HG03558 (cell line): ENCODE data around the gene CLDN2.

Source experiments
- ATAC-seq: cut with Tn5 transposase; IDR thresholded peaks from one replicate; pipeline ENCODE4 v1.9.1; 2021; ENCODE audit warnings: moderate number of reproducible peaks; ENCODE audit not compliant: unreplicated experiment; ENCODE audit errors: extremely low read depth

The CLDN2 gene

DNA sequence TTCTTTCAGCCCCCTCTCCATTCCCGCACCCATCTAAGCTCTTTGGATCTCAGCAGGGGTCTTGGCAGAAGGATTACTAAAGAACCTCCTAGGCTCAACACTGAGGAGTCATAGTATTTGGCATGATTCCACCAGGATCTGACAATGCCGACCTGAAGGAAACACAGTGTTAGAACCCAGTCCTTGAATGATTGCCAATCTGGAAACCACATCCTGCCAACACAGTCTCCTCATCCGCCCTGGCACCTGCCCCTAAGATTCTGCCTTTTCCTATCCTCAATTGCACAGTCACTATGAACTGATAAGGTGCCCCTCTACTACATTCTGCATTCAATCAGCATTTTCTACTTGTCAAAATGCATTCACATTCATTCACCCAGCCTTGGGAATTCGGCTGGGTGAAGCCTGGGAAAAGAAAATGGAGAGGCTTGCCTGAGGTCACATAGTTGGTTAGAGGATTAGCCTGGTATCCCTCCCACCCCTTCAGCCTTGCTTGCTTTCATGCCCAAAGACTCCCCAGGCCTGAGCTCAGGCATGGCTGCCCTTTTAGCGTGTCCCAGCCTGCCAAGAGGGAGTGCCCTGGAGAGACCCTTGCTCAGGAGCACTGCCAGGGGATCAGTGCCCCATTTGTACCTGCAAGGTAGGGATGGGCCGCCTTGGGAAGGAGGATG lies 2.2 kb upstream of the CLDN2 start:
- ATAC-seq, result no peak

DNA sequence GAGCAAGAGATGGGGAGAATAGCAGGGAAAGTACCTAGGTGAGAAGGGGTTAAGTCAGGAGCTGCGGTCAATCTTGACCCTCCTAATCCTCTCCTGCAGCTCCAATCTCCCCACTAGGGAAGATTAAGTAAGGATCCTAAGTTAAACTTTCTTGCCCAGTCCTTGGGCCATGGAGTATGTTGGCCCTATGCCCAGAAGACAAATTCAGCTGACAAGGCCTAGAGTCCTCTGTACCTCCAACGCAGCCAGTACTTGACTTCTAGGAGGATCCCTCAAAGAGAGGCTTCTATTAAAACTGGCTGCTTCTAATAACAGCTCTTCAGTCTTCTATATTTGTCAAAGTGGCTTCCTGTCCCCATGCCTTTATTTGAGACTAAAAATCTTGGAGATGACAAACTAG lies 1.4 kb downstream of the CLDN2 start:
- no peak for ATAC-seq

DNA sequence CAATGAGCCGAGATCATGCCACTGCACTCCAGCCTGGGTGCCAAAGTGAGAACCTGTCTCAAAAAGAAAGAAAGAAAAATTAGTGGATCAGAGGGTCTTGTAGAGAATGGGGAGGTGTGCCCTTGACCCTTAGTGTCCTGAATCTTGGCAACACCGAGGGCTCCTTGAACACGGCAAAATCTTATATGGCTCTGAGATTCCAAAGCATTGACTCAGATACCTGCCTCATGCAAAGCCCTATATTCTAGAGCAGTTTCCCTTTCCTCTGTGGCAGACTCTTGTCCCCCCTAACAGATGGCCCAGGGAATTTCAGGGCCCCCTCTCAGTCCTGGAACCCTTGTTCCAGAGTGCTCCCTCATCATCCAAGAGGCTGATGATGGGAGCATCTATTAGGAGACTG lies 6.8 kb downstream of the CLDN2 start:
- ATAC-seq, result no peak

DNA sequence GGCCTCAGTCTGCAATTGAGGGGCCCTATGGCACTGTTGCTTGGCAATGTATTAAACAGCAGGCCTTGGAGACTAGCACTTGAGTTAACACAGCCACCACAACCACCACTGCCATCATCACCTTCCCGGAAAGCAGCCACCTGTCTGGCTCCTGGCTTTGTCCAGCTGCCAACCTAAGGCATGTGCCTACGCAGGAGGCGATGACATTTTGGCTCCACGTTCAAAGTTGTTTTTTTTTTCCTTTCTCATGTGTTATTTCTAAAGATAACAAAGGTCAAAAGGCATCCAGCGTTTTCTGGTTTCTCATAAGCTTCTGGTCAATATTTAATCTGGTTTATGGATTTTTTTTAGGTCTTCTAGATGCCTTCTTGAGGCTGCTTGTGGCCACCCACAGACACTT lies 7.5 kb downstream of the CLDN2 start:
- ATAC-seq, result no peak

DNA sequence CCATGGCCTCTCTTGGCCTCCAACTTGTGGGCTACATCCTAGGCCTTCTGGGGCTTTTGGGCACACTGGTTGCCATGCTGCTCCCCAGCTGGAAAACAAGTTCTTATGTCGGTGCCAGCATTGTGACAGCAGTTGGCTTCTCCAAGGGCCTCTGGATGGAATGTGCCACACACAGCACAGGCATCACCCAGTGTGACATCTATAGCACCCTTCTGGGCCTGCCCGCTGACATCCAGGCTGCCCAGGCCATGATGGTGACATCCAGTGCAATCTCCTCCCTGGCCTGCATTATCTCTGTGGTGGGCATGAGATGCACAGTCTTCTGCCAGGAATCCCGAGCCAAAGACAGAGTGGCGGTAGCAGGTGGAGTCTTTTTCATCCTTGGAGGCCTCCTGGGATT lies 8.0 kb downstream of the CLDN2 start:
- no peak for ATAC-seq

DNA sequence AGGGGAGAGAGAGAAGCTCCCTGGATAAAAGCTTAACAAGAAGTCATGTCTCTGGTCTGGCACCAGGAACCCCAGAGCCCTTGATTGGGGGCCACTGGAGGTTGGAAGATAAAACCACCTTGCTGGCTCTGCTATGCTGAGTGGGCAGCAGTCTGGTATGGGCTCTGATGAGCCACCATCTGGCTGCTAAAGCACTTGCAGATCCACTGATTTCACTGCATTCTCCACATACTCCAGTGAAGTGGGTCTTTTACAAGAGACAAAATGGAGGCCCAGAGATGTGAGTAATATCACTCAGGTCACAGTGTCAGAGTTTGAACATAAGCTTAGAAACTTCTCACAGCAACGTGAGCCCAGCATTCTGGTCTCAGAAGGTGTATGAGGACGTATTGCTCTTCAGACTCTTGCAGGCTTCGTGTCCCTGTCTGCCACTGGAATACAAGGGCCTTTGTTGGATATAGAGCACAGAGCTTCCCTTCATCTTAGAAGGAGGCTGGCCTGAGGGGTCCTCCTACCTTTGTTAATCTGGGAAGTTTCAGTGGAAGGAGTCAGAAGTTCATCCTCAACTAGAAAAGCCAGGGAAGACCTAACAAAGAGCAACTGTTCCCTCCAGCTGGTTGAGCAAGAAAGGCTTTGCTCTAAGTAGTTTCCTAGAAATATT lies 11.8 kb downstream of the CLDN2 start:
- ATAC-seq, result no peak

DNA sequence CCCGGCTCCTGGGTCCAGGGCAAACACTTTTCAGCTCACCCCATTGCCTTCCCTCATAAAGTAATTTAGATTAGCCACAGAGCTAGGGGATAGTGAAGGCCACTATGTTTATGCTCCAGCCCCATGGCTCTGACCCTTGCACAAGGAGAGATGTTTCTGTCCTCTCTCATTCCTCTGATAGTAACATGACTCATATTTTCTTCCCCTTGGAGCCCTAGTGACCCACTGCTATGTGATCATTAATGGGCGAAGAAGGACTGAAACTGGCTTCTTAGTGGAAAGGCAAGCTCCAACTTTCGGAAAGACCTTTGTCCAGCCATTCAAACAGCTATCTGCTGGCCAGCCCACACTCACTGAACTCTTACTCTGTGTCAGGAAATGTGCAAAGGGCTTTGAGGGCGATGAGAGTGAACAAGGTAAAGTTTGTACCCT lies 12.3 kb downstream of the CLDN2 start:
- no peak for ATAC-seq

DNA sequence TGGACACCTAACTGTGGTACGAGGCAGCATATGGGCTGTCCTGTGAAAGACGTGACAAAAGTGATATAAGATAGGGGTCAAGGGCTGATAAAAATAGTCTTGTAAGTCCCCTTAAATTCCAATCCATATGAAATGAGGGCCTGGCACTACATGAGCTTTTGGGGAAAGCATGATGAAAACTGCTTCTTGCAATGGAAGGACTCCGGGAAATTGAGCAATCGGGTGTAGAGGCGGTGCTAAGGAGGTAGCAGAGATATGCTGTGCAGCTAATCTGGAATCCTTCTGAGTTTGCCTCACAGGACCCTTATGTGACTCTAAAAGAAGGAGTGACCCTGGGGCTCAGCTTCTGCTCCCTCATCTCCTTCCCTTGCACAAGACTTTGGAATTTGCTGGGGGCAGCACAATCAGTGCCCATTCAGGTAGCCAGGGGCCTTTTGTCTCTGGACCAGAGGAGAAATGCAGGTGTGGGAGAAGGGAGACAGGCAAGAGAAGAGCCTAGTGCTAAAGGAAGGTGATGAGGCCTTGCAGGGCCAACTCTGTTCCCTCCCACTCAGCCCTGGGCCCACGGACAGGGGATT lies 12.8 kb downstream of the CLDN2 start:
- no peak for ATAC-seq

DNA sequence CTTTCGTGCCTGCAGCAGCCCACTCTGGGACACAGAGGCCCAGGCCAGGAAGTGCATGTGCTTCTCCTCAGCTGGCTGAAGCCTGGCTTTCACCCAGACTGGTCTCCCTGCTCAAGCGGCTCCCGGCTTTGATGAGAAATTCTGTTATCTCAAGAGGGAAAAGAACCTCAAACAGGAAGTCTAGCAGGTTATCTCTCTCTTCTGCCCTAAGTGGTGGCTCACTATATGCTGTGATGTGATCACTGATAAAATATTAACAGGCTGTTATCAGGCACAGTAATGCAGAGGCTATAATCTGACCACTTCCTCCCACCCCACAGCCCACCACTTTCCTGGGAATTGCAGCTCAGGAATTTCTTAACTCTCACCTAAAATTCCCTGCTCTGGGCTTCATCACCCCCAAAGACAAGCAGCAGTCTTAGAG lies 13.3 kb downstream of the CLDN2 start:
- no peak for ATAC-seq

DNA sequence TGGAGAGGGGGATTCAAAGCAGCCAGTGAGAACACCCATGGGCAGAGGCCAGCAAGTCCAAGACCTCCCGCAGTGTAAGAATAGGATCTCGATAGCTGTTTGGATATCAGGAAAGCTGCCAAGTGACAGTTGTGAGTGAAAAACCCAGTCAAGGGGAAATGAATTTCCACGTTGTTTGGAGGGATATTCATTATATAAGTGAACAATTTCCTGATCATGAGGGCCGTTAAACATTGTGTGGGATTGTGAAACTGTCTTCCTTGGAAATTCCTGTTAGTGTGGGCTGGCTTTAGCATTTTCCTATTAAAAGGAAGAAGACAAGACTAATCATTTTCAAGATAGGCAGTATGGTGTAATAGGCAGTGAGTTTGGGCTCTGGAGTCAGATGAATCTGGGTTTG lies 15.0 kb downstream of the CLDN2 start:
- ATAC-seq, result no peak

DNA sequence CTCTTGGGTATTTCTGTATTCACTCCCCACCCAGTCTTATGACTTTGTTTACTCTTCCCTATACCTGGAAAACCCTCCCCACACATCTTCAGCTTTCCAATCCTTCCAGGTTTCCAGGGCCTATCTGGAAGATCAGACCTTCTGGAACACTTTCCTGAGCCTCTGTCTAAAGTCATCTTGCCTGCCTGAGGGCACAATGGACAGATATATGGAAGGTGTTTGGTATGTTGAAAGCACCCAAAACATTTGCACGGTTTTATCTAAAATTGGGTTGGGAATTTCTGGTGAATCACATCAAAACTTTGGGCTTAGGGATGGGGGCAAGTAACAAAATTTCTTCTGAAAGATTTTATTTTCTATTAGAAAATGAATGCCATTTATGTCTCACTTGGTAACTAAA lies 16.0 kb downstream of the CLDN2 start:
- no peak for ATAC-seq

DNA sequence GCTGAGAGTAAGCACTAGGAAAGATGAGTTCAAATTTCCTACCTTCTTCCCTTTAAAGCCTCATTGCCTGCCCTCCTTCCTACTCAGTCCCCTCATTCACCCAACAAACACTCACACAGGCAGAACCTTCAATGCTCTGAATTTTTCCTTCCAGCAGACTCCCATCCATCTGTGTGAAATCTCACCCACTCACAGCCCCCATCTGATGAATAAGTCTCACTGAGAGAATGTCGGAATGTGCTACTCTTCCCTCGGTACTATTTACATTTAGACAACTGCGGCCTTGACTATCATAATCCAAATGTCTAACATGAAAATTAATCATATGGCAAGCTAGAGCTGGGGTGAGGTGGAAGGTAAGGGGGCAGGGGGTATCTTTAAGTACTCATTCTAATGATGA lies 19.4 kb downstream of the CLDN2 start:
- ATAC-seq, result no peak

DNA sequence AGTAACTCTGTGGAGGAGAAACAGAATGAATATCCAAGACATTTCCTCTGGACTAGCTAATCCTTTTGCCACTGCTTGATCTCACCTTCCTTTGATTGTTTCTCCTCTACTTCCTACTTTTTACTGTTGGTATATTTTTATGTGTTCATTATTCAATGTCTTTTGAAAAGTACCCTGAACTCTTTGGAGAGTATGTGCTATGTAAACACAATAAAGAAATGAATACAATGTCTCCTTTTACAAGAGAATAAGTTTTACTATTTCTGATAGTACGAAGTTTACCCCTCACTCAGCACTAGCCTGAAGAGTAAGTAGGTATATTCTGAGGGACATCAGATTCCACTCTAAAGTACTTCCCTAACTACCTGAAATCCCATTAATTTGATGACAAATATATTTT lies 19.9 kb downstream of the CLDN2 start:
- no peak for ATAC-seq

DNA sequence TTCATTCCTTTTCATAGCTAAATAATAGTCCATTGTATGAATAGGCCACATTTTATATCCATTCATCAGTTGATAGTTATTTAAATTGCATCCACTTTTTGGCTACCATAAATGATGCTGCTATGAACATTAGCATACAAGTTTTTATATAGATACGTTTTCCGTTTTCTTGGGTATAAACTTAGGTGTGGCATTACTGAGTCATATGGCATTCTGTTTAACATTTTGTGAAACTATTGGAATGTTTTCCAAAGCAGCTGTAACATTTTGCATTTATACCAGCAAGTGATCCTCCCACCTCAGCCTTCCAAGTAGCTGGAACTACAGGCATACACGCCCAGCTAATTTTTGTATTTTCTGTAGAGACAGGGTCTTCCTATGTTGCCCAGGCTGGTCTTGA lies 26.3 kb downstream of the CLDN2 start:
- no peak for ATAC-seq

DNA sequence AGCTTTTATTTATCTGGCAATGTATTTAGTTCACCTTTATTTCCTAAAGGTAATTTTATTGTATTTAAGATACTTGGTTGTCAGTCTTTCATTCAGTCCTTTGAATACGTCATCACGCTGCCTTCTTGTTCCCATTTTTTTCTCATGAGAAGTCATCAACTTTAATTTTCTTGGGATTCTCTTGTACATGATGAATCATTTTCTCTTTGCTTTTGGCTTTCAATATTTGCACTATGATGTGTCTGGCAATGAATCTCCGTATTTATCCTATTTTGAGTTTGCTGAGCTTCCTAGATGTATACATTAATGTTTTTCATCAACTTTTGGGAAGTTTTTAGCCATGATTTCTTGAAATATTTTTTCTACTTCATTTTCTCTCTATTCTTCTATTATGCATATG lies 28.4 kb downstream of the CLDN2 start:
- no peak for ATAC-seq

DNA sequence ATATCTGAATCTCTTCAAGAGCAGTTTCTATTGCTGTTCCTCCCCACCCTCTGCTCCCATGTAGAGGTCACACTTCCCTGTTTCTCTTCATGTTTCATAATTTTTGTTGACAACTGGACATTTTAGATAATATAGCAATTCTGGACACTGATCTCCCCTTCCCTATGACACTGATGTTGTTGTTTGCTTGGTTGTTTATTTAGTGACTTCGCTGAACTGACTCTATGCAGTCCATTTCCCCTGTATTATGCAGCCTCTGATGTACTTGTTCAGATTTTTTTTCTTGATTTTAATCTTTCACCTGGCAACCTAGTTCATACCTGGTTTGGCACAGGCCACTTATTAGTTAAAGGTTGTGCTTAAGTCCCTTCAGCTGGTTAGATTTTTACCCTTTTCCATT lies 29.2 kb downstream of the CLDN2 start:
- no peak for ATAC-seq

DNA sequence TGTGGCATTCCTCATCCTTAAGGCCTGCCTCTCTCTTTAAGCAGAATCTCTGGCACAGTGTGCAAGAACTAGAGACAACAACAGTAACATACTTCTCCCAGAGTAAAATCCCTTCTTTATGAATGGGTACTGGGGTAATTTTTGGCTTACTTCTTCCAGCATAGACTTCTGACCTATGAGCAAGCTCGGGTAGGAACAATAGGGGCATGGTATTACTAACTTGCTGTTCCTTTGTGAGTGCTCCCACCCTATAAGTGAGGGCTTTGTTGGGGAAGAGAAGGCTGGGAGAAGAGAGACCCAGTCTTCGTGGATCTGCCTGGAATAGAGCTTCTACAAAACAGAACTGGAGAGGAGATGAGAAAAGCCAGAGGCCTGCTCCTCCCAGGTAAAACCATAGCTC lies 30.2 kb downstream of the CLDN2 start:
- ATAC-seq, result no peak

DNA sequence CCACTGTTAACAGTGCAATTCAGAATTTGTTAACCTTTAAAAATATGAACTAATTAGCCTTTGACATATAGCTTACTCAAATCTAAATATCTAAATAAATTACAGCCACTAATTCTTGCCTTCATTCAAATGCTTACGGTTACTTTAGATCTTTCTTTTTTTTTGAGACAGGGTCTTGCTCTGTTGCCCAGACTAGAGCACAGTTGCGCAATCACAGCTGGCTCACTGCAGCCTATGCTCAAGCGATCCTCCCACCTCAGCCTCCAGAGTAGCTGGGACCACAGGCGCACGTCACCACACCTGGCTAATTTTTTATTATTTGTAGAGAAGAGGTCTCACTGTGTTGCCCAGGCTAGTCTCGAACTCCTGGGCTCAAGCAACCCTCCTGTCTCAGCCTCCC lies 31.0 kb downstream of the CLDN2 start:
- ATAC-seq, result no peak

DNA sequence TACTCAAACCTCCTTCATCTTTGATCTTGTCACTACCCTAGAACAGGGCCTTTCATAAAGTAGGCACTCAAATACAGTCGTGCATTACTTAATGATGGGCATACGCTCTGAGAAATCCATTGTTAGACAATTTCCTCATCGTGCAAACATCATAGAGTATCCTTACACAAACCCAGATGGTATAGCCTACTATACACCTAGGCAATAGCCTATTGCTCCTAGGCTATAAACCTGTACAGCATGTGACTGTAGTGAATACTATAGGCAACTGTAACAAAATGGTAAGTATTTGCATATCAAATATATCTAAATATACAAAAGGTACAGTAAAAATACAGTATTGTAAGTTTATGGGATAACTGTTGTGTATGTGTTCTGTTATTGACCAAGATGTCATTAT lies 31.9 kb downstream of the CLDN2 start:
- ATAC-seq, result no peak

DNA sequence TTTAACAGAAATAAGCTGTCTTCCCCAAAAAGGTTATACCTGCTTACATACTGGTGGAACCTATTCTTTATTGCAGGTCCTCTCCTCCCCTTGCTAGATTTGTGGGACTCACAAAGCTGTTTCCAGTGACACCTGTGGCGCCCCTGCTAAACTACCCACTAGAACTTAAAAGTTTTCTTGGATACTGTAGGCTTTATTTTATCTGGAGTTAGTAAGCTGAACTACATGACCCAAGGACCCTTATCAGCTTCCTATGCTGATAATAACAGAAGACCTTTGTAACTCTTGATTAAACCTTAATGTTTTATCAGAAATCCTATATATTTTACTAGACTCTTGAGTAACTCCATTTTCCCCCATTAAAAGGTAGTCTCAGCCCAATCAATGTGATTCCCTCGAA lies 32.3 kb downstream of the CLDN2 start:
- ATAC-seq, result no peak

DNA sequence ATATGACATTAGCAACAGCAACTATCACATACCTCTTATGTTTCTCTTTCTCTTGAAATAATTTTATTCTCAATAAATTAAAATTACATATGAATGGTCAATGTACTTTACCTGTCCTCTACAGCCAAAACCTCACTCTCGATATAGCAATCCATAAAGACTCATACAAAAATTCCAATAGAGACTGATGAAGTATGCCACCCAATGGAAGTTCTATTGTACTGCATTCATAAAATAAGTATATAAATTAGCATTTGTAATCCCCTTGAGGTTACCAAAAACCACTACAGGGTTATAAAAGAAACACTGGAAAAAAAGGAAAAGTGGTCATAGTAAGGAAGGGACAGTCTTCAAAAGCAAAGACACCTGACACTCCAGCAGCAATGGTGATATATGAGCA lies 32.8 kb downstream of the CLDN2 start:
- ATAC-seq, result no peak

DNA sequence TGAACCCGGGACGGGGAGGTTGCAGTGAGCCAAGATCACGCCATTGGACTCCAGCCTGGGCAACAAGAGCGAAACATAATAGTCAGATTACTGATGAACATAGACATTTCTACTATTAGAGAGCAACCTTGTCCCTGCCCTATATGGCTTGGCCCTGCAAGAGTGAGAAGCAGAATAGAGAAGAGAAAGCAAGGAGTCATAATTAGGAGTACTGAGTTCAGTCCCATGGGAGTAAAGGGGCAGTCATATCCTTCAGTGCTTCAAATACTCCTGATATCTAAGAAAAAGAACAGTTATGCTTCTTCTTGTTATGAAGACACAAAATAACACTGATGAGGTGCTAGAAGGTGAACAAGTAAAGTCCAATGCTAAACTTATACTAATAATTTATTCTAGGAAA lies 33.8 kb downstream of the CLDN2 start:
- no peak for ATAC-seq
